Smooth muscle cell (in vitro differentiated cells): ENCODE data around the gene GSC2. TPM values are rescaled to one million over a fixed set of nuclear protein-coding genes. Genes with fewer than 3 reads are reported as not detected.

Source experiments
- DNase-seq: peaks from one replicate; lab custom pipeline; 2025; ENCODE audit not compliant: unreplicated experiment; lab: John Stamatoyannopoulos, UW
- H2AFZ ChIP-seq: fragments of 200-600 bp; sonication (generic); 2 replicates; pipeline ENCODE4 v1.6.0; 2016; ENCODE audit warnings: antibody characterized with exemption, low read depth, mild to moderate bottlenecking
- H3F3A ChIP-seq: fragments of 200-600 bp; sonication (generic); 2 replicates; pipeline ENCODE4 v1.6.0; 2017; ENCODE audit warnings: antibody characterized with exemption, low read depth
- H3K27ac ChIP-seq: fragments of 200-600 bp; sonication (generic); 2 replicates; pipeline ENCODE4 v1.5.1; 2016; ENCODE audit warnings: low read depth, mild to moderate bottlenecking
- H3K27me3 ChIP-seq: fragments of 200-600 bp; sonication (generic); 2 replicates; pipeline ENCODE4 v1.6.1; 2016; ENCODE audit warnings: low read depth, mild to moderate bottlenecking
- H3K36me3 ChIP-seq: fragments of 200-600 bp; sonication (generic); 2 replicates; pipeline ENCODE4 v1.5.1; 2016; ENCODE audit warnings: low read depth
- H3K4me1 ChIP-seq: fragments of 200-600 bp; sonication (generic); 2 replicates; pipeline ENCODE4 v1.5.1; 2016; ENCODE audit warnings: low read depth
- H3K4me2 ChIP-seq: fragments of 200-600 bp; sonication (generic); 2 replicates; pipeline ENCODE4 v1.6.0; 2016; ENCODE audit warnings: mild to moderate bottlenecking
- H3K4me3 ChIP-seq: fragments of 200-600 bp; sonication (generic); 2 replicates; pipeline ENCODE4 v1.5.1; 2016; ENCODE audit warnings: mild to moderate bottlenecking
- H3K79me2 ChIP-seq: fragments of 200-600 bp; sonication (generic); 2 replicates; pipeline ENCODE4 v1.6.0; 2016; ENCODE audit warnings: low read depth, mild to moderate bottlenecking
- H3K9ac ChIP-seq: fragments of 200-600 bp; sonication (generic); 2 replicates; pipeline ENCODE4 v1.6.0; 2016; ENCODE audit warnings: low read depth
- H3K9me3 ChIP-seq: fragments of 200-600 bp; sonication (generic); replicated peaks from 2 replicates; pipeline ENCODE4 v1.5.1; 2016; ENCODE audit warnings: low read depth
- H4K20me1 ChIP-seq: fragments of 200-600 bp; sonication (generic); 2 replicates; pipeline ENCODE4 v1.6.0; 2016; ENCODE audit warnings: low read depth
- WGBS: methylation state at CpG from one replicate; pipeline ENCODE4 v1.1.7; 2016; ENCODE audit warnings: low lambda C conversion rate; 5-methylcytosine and 5-hydroxymethylcytosine counted together
- polyA plus RNA-seq: library from polyadenylated mRNA; unstranded; fragments of >200 nt; fragmentation: Nextera tagmentation; extraction: Ambion mirVana; gene quantifications from 2 replicates; pipeline ENCODE4 v1.2.1, GENCODE V29; 2016
- total RNA-seq: library from RNA; depleted of rRNA; stranded (reverse); fragments of >200 nt; gene quantifications from 2 replicates; pipeline ENCODE4 v1.2.3, GENCODE V29; 2014
- TF ChIP-seq, protein P1 (sequence below): fragments of 200-600 bp; sonication (generic); IDR thresholded peaks from 2 replicates; pipeline ENCODE4 v1.5.1; 2017; ENCODE audit warnings: borderline replicate concordance, mild to moderate bottlenecking, antibody characterized with exemption; ENCODE audit not compliant: insufficient read depth, poor library complexity, severe bottlenecking

The GSC2 gene
- total and polyA plus RNA-seq, 2 experiments from 2014 or later, result not detected

DNA sequence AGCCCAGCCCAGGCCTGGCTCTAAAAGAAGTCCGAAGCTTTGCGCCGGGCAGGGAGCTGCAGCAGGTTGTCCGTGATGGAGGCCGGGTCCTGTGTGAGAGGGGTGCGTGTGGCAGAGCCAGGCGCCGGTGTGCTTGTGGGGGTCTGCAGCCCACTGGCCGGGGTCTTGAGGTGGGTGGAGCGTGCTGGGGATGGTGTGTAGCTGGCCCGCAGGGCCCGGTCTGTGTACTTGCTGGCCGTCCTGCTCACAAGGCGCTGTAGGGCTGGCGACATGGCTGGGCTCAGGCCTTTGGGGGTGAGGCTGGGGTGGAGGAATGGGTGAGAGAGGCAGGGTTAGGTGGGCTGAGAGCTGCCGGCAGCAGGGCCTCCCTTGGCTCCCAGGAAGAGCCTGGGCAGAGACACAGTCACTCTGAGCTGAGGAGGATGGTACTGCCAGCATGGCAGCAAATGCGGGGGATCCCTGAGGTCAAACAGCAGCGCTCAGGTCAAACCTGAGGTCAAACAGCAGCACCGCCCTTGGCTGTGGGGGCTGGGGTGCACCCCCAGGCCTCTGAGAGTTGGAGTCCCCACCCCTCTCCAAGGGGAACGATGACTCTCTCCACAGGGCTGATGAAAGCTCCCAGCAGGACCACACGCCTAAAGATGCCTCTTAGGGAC, 15.8 kb downstream of the GSC2 start:
- no peak overlapping the region for H3K27ac ChIP-seq
- H3K79me2 ChIP-seq, result no peaks in the 10 kb centered on the region
- no peaks in the 10 kb centered on the region for H3K4me1 ChIP-seq
- H3K36me3 ChIP-seq, result no peaks in the 10 kb centered on the region
- TF ChIP-seq, protein P1, sequence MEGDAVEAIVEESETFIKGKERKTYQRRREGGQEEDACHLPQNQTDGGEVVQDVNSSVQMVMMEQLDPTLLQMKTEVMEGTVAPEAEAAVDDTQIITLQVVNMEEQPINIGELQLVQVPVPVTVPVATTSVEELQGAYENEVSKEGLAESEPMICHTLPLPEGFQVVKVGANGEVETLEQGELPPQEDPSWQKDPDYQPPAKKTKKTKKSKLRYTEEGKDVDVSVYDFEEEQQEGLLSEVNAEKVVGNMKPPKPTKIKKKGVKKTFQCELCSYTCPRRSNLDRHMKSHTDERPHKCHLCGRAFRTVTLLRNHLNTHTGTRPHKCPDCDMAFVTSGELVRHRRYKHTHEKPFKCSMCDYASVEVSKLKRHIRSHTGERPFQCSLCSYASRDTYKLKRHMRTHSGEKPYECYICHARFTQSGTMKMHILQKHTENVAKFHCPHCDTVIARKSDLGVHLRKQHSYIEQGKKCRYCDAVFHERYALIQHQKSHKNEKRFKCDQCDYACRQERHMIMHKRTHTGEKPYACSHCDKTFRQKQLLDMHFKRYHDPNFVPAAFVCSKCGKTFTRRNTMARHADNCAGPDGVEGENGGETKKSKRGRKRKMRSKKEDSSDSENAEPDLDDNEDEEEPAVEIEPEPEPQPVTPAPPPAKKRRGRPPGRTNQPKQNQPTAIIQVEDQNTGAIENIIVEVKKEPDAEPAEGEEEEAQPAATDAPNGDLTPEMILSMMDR, result no peak
- H3K27me3 ChIP-seq, result no peaks in the 10 kb centered on the region
- H2AFZ ChIP-seq, result no peak overlapping the region
- WGBS, result 99% methylated on average over 21 of the region's 21 CpGs
- no peak overlapping the region for H3K9ac ChIP-seq
- no peak overlapping the region for H3K4me2 ChIP-seq
- H3K9me3 ChIP-seq, result no peaks in the 10 kb centered on the region
- no peaks in the 10 kb centered on the region for H3F3A ChIP-seq
- H3K4me3 ChIP-seq, result no peak overlapping the region
- DNase-seq, result no peak
- H4K20me1 ChIP-seq, result no peaks in the 10 kb centered on the region

- WGBS, result 99% methylated on average over 13 of the region's 13 CpGs
- Histone ChIP-seq H2AFZ (no peak overlapping the region), H3K27me3 (no peaks in the 10 kb centered on the region), H3F3A (no peaks in the 10 kb centered on the region), H3K9ac (no peak overlapping the region), H3K9me3 (no peaks in the 10 kb centered on the region), H3K79me2 (no peaks in the 10 kb centered on the region), H3K27ac (no peak overlapping the region), H3K4me2 (no peak overlapping the region), H4K20me1 (no peaks in the 10 kb centered on the region), H3K36me3 (no peaks in the 10 kb centered on the region), H3K4me3 (no peak overlapping the region), H3K4me1 (no peaks in the 10 kb centered on the region)
- no peak for DNase-seq
- TF ChIP-seq, protein P1, result no peak
Measured at GRCh38 chr22:19133561-19133960, 16.5 kb downstream of the GSC2 start.

GRCh38 chr22:19132693-19133400, 17.2 kb downstream of the GSC2 start:
- H3K4me3 ChIP-seq, result no peak overlapping the region
- no peaks in the 10 kb centered on the region for H3K79me2 ChIP-seq
- no peaks in the 10 kb centered on the region for H3F3A ChIP-seq
- no peak overlapping the region for H3K27ac ChIP-seq
- H3K27me3 ChIP-seq, result no peaks in the 10 kb centered on the region
- no peaks in the 10 kb centered on the region for H3K36me3 ChIP-seq
- no peaks in the 10 kb centered on the region for H4K20me1 ChIP-seq
- H3K9me3 ChIP-seq, result no peaks in the 10 kb centered on the region
- no peak overlapping the region for H3K9ac ChIP-seq
- no peaks in the 10 kb centered on the region for H3K4me1 ChIP-seq
- H2AFZ ChIP-seq, result no peak overlapping the region
- H3K4me2 ChIP-seq, result no peak overlapping the region
- 97% methylated on average over 9 of the region's 9 CpGs for WGBS
- TF ChIP-seq, protein P1, result no peak
- no peak for DNase-seq
